HG02763 (cell line): ENCODE results near the gene IL1A.

Experiments used
- ATAC-seq: cut with Tn5 transposase; IDR thresholded peaks from one replicate; pipeline ENCODE4 v1.9.1; 2021; ENCODE audit warnings: mild to moderate bottlenecking, moderate library complexity; ENCODE audit not compliant: unreplicated experiment

IL1A gene

GRCh38 chr2:112764071-112765044, 19.9 kb downstream of the IL1A start, which contains the start of gene CKAP2L:
Gene CKAP2L, minus strand, starts transcription at chr2:112764609. Its CDS starts 11 bp downstream, at chr2:112764598.
- ATAC-seq = peak; percentile 98

- no peak for ATAC-seq
Measured at GRCh38 chr2:112762276-112762675, 22.0 kb downstream of the IL1A start.

- ATAC-seq = no peak
Measured at GRCh38 chr2:112760149-112760548, 24.1 kb downstream of the IL1A start.

- no peak for ATAC-seq
Measured at GRCh38 chr2:112758711-112759110, 25.6 kb downstream of the IL1A start.

- ATAC-seq = no peak
Measured at GRCh38 chr2:112757265-112757664, 27.0 kb downstream of the IL1A start.

- no peak for ATAC-seq
Measured at GRCh38 chr2:112756207-112756606, 28.1 kb downstream of the IL1A start.

- ATAC-seq = no peak
Measured at GRCh38 chr2:112755444-112755843, 28.8 kb downstream of the IL1A start.

- no peak for ATAC-seq
Measured at GRCh38 chr2:112754564-112754963, 29.7 kb downstream of the IL1A start.

GRCh38 chr2:112752667-112753066, 31.6 kb downstream of the IL1A start:
- ATAC-seq = no peak

GRCh38 chr2:112751451-112752197, 32.7 kb downstream of the IL1A start:
- no peak for ATAC-seq

GRCh38 chr2:112750560-112750843, 33.8 kb downstream of the IL1A start:
- no peak for ATAC-seq

- ATAC-seq = peak; percentile 65
Measured at GRCh38 chr2:112749755-112750559, 34.3 kb downstream of the IL1A start.

- no peak for ATAC-seq
Measured at GRCh38 chr2:112740527-112740926, 43.8 kb downstream of the IL1A start.

- no peak for ATAC-seq
Measured at GRCh38 chr2:112737542-112738232, 46.6 kb downstream of the IL1A start.

GRCh38 chr2:112733871-112734270, 50.4 kb downstream of the IL1A start:
- ATAC-seq = no peak

- ATAC-seq = no peak
Measured at GRCh38 chr2:112733456-112733855, 50.8 kb downstream of the IL1A start.

GRCh38 chr2:112731479-112731878, 52.8 kb downstream of the IL1A start:
- ATAC-seq = no peak

- ATAC-seq = no peak
Measured at GRCh38 chr2:112730791-112731190, 53.5 kb downstream of the IL1A start.

GRCh38 chr2:112730216-112730615, 54.1 kb downstream of the IL1A start:
- ATAC-seq = no peak

GRCh38 chr2:112728378-112729175, 55.7 kb downstream of the IL1A start:
- no peak for ATAC-seq
